EL (cell line): ENCODE measurements around the gene ENPP3.
A peak's percentile ranks its signal among the peaks of the same experiment; 100 is the strongest.
"Not testable (repeated sequence)": the region's sequence is repeated elsewhere in the genome, so short reads cannot be mapped to it uniquely, and the experiment has no call there.

Experiments used
- DNase-seq: peaks from one replicate; pipeline ENCODE4 v3.0.0-alpha.2; 2016

ENPP3 gene

GRCh38 chr6:131687022-131687421, 49.9 kb downstream of the ENPP3 start:
- DNase-seq: no peak

GRCh38 chr6:131688286-131688685, 51.2 kb downstream of the ENPP3 start:
- no peak for DNase-seq

- DNase-seq: no peak
Measured at GRCh38 chr6:131692031-131692430, 54.9 kb downstream of the ENPP3 start.

- DNase-seq: no peak
Measured at GRCh38 chr6:131692589-131692988, 55.5 kb downstream of the ENPP3 start.

GRCh38 chr6:131693384-131693783, 56.3 kb downstream of the ENPP3 start:
- no peak for DNase-seq

- peak; percentile 73 for DNase-seq
Measured at GRCh38 chr6:131694832-131695426, 57.8 kb downstream of the ENPP3 start.

GRCh38 chr6:131696956-131697355, 59.9 kb downstream of the ENPP3 start:
- no peak for DNase-seq

GRCh38 chr6:131700851-131701250, 63.7 kb downstream of the ENPP3 start:
- DNase-seq: not testable (repeated sequence)

- DNase-seq: not testable (repeated sequence)
Measured at GRCh38 chr6:131703905-131704304, 66.8 kb downstream of the ENPP3 start.

- not testable (repeated sequence) for DNase-seq
Measured at GRCh38 chr6:131710917-131711316, 73.8 kb downstream of the ENPP3 start, which contains the start of gene CTAGE9. CTAGE9 (minus strand) TSS chr6:131711017; CDS start chr6:131711017, 0 bp downstream.

GRCh38 chr6:131715567-131715966, 78.5 kb downstream of the ENPP3 start:
- not testable (repeated sequence) for DNase-seq

- no peak for DNase-seq
Measured at GRCh38 chr6:131717836-131718542, 80.9 kb downstream of the ENPP3 start.

GRCh38 chr6:131721161-131721560, 84.1 kb downstream of the ENPP3 start:
- no peak for DNase-seq

- DNase-seq: peak; percentile 8
Measured at GRCh38 chr6:131724114-131724513, 87.0 kb downstream of the ENPP3 start.

GRCh38 chr6:131727467-131727866, 90.4 kb downstream of the ENPP3 start:
- no peak for DNase-seq

- DNase-seq: no peak
Measured at GRCh38 chr6:131727868-131728267, 90.8 kb downstream of the ENPP3 start.

- DNase-seq: no peak
Measured at GRCh38 chr6:131728296-131728939, 91.3 kb downstream of the ENPP3 start.

- no peak for DNase-seq
Measured at GRCh38 chr6:131729550-131729949, 92.4 kb downstream of the ENPP3 start.

- DNase-seq: no peak
Measured at GRCh38 chr6:131730264-131730663, 93.2 kb downstream of the ENPP3 start.

- DNase-seq: no peak
Measured at GRCh38 chr6:131731224-131731623, 94.1 kb downstream of the ENPP3 start.

- DNase-seq: peak; percentile 83
Measured at GRCh38 chr6:131733376-131734016, 96.4 kb downstream of the ENPP3 start.

- no peak for DNase-seq
Measured at GRCh38 chr6:131736003-131736596, 99.0 kb downstream of the ENPP3 start.

- no peak for DNase-seq
Measured at GRCh38 chr6:131736811-131737210, 99.7 kb downstream of the ENPP3 start.
